K562 (cell line): ENCODE measurements around the gene CLSTN1. TPM values are rescaled to one million over a fixed set of nuclear protein-coding genes. Genes with fewer than 3 reads are reported as not detected.
A peak's percentile ranks its signal among the peaks of the same experiment; 100 is the strongest.

Experiments
- ATAC-seq: fragments of 200-7000 bp; cut with Tn5 transposase; 3 replicates; pipeline ENCODE4 v1.9.1; 2020; ENCODE audit warnings: moderate library complexity
- BruUV-seq: library from RNA; stranded (reverse); fragments of 400-500 nt; replicated peaks from 2 replicates; lab custom pipeline; 2021; lab: Mats Ljungman, UMichigan
- CTCF ChIA-PET: fragments of 300-600 bp; formaldehyde crosslinking; extraction: SDS; loops from one replicate; lab custom pipeline; 2021; ENCODE audit warnings: low intra/inter-chr PET ratio; lab: Yijun Ruan, JAX
- POLR2A ChIA-PET: fragments of 300-600, 350-650 bp; sonication (Branson Sonifier 250); formaldehyde crosslinking; extraction: SDS; loops from one replicate; lab custom pipeline; 2021; ENCODE audit warnings: antibody characterized with exemption, inconsistent platforms; lab: Yijun Ruan, JAX
- DNase-seq, 4 experiments: peaks; one replicate each; pipeline versions ENCODE4 v3.0.0 to v3.0.0-alpha.2; 2011 to 2018; ENCODE audit warnings: low spot score in 3 of 4, mixed read lengths in 3 of 4; ENCODE audit errors: extremely low read depth in 1 of 4
- FAIRE-seq: peaks from 2 replicates; lab custom pipeline; 2011; peaks lifted over from hg19 to GRCh38; lab: Jason Lieb, UNC
- H2AFZ ChIP-seq: 2 replicates; pipeline ENCODE4 v1.6.0; 2011; ENCODE audit warnings: low read depth, low read length, control low read depth, inconsistent platforms
- H3K27ac ChIP-seq: fragments of 200-600 bp; 3 replicates; pipeline ENCODE4 v1.8.0; 2011; ENCODE audit warnings: low read depth, mild to moderate bottlenecking, control low read depth, inconsistent platforms, low read length, moderate library complexity, mixed read lengths; ENCODE audit errors: extremely low read depth
- H3K27me3 ChIP-seq, 2 experiments: fragments of 300-600 bp in 1 of 2; 2 replicates in 1 of 2; 3 replicates in 1 of 2; pipeline versions ENCODE4 v1.6.0 to v1.8.0; 2011; ENCODE audit warnings: inconsistent platforms in 2 of 2, low read length in 2 of 2, mild to moderate bottlenecking in 1 of 2, mixed read lengths in 1 of 2, moderate library complexity in 1 of 2; ENCODE audit not compliant: control insufficient read depth in 2 of 2, insufficient read depth in 2 of 2
- H3K36me3 ChIP-seq: fragments of 300-600 bp; 3 replicates; pipeline ENCODE4 v1.8.0; 2011; ENCODE audit warnings: mild to moderate bottlenecking, low read length, inconsistent platforms; ENCODE audit not compliant: control insufficient read depth, insufficient read depth
- H3K4me1 ChIP-seq, 2 experiments: fragments of 200-600 bp in 1 of 2; replicated peaks in 1 of 2; 2 replicates in 1 of 2; 3 replicates in 1 of 2; pipeline versions ENCODE4 v1.5.1 to v1.8.0; 2011; ENCODE audit warnings: inconsistent platforms in 2 of 2, low read length in 2 of 2, mild to moderate bottlenecking in 1 of 2, mixed read lengths in 1 of 2, moderate library complexity in 1 of 2; ENCODE audit not compliant: control insufficient read depth in 2 of 2, insufficient read depth in 2 of 2
- H3K4me2 ChIP-seq: 2 replicates; pipeline ENCODE4 v1.6.1; 2011; ENCODE audit warnings: low read length, control low read depth, inconsistent platforms, mixed read lengths; ENCODE audit not compliant: insufficient read depth
- H3K4me3 ChIP-seq: fragments of 200-600 bp; sonication (generic), shearing (Covaris generic); 2 replicates; pipeline ENCODE4 v1.5.1; 2016; ENCODE audit warnings: control low read depth, inconsistent platforms
- H3K79me2 ChIP-seq: fragments of 200-600 bp; 3 replicates; pipeline ENCODE4 v1.8.0; 2011; ENCODE audit warnings: low read length, inconsistent platforms; ENCODE audit not compliant: control insufficient read depth, insufficient read depth
- H3K9ac ChIP-seq, 2 experiments: 2 replicates each; pipeline versions ENCODE4 v1.6.0 to v1.6.1; 2011; ENCODE audit warnings: low read depth in 2 of 2, low read length in 2 of 2, control low read depth in 1 of 2, inconsistent platforms in 1 of 2, mild to moderate bottlenecking in 1 of 2, mixed read lengths in 1 of 2; ENCODE audit not compliant: insufficient read depth in 1 of 2
- H3K9me1 ChIP-seq: one replicate; pipeline ENCODE4 v1.6.0; 2011; ENCODE audit warnings: inconsistent platforms, mild to moderate bottlenecking, low read length, moderate library complexity; ENCODE audit not compliant: control insufficient read depth, insufficient read depth
- H3K9me3 ChIP-seq: replicated peaks from 2 replicates; pipeline ENCODE4 v1.5.1; 2011; ENCODE audit warnings: low read depth, low read length, inconsistent platforms; ENCODE audit not compliant: control insufficient read depth, insufficient read depth
- H4K20me1 ChIP-seq: replicated peaks from 2 replicates; pipeline ENCODE4 v1.6.1; 2011; ENCODE audit warnings: low read length, inconsistent platforms, mixed read lengths; ENCODE audit not compliant: control insufficient read depth, insufficient read depth
- WGBS: fragments of 100-300 bp; shearing (Covaris generic); methylation state at CpG from one replicate; pipeline ENCODE4 v1.1.6; 2016; ENCODE audit warnings: low coverage, mixed read lengths; ENCODE audit not compliant: insufficient coverage; ENCODE audit errors: missing lambda C conversion rate; 5-methylcytosine and 5-hydroxymethylcytosine counted together
- in situ Hi-C: fragments of 300-500 bp; cut with MboI; formaldehyde crosslinking; loops from 4 replicates; pipeline ENCODE4 v1.15.0; 2018; ENCODE audit warnings: inconsistent platforms, mixed read lengths
- intact Hi-C: fragments of 100-400 bp; cut with micrococcal nuclease; formaldehyde crosslinking; loops from 2 replicates; pipeline ENCODE4 v1.14.2; 2022
- polyA plus RNA-seq, 8 experiments: library from polyadenylated mRNA; depleted of rRNA in 4 of 8; stranded (reverse) in 5 of 8; unstranded in 3 of 8; fragments of >200 nt; fragmentation: Nextera tagmentation in 2 of 8; fragmentation: Illumina TruSeq in 1 of 8; extraction: Ambion mirVana in 2 of 8; extraction: Trizol in 1 of 8; gene quantifications; 2 replicates each; pipeline versions ENCODE4 v1.2.1 to v1.2.3, GENCODE V29; 2011 to 2014; ENCODE audit warnings: inconsistent platforms in 1 of 8, missing spikeins in 1 of 8
- total RNA-seq, 7 experiments: library from RNA; depleted of rRNA in 6 of 7; stranded (reverse); fragments of >200 nt in 6 of 7; fragmentation: Illumina TruSeq in 2 of 7; extraction: Trizol in 2 of 7; gene quantifications; 2 replicates each; pipeline versions ENCODE4 v1.2.1 to v1.2.3, GENCODE V29; 2011 to 2021; ENCODE audit warnings: low replicate concordance in 1 of 7
- TF ChIP-seq, protein P1 (sequence below): fragments of 450-650 bp; formaldehyde crosslinking; IDR thresholded peaks from 2 replicates; pipeline ENCODE4 v1.4.0; 2022; ENCODE audit warnings: missing genetic modification characterization
- TF ChIP-seq, protein P2 (sequence below): sonication (generic); formaldehyde crosslinking; IDR thresholded peaks from 2 replicates; pipeline ENCODE4 v1.8.1; 2023; ENCODE audit warnings: mild to moderate bottlenecking, missing genetic modification reagents

Gene CLSTN1
- total and polyA plus RNA-seq, 9 of the 15 experiments (the other 6 are each of a cell fraction or from before 2014, with no cell fraction given), result 1.1 to 32.5 (median 13.3) TPM

DNA sequence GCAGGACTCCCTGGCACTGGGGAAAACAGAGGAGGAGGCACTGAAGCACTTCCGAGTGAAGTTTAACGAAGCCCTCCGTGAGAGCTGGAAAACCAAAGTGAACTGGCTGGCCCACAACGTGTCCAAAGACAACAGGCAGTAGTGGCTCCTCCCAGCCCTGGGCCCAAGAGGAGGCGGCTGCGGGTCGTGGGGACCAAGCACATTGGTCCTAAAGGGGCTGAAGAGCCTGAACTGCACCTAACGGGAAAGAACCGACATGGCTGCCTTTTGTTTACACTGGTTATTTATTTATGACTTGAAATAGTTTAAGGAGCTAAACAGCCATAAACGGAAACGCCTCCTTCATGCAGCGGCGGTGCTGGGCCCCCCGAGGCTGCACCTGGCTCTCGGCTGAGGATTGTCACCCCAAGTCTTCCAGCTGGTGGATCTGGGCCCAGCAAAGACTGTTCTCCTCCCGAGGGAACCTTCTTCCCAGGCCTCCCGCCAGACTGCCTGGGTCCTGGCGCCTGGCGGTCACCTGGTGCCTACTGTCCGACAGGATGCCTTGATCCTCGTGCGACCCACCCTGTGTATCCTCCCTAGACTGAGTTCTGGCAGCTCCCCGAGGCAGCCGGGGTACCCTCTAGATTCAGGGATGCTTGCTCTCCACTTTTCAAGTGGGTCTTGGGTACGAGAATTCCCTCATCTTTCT, 96.7 kb downstream of the CLSTN1 start:
- ATAC-seq (no peak), DNase-seq (no peak), FAIRE-seq (no peak)
- H3K79me2 ChIP-seq, result no peaks in the 10 kb centered on the region
- ChIA-PET CTCF (no interaction called here), POLR2A (interaction anchor here (1.1 kb wide), 1 partner anchor 10 kb away, joined by 4 read pairs; no protein-coding TSS in a partner anchor)
- 83% methylated on average over 25 of the region's 25 CpGs for WGBS
- BruUV-seq, result no TSS peak
- intact Hi-C loops (no loop called here), in situ Hi-C loops (no loop called here)
- H3K9me1 ChIP-seq, result peaks cover under 1% of the 10 kb centered on the region
- H3K27me3 ChIP-seq, result no peaks in the 10 kb centered on the region
- no peak overlapping the region for H2AFZ ChIP-seq
- H3K4me3 ChIP-seq, result no peak overlapping the region
- H3K36me3 ChIP-seq, result peaks cover 76% of the 10 kb centered on the region; the same call in 2 of the 3 replicates
- H3K9ac ChIP-seq, result peak overlapping the region in 1 of 2 experiments; percentile 71; a peak in 2 of 4 replicates
- TF ChIP-seq, protein P1, sequence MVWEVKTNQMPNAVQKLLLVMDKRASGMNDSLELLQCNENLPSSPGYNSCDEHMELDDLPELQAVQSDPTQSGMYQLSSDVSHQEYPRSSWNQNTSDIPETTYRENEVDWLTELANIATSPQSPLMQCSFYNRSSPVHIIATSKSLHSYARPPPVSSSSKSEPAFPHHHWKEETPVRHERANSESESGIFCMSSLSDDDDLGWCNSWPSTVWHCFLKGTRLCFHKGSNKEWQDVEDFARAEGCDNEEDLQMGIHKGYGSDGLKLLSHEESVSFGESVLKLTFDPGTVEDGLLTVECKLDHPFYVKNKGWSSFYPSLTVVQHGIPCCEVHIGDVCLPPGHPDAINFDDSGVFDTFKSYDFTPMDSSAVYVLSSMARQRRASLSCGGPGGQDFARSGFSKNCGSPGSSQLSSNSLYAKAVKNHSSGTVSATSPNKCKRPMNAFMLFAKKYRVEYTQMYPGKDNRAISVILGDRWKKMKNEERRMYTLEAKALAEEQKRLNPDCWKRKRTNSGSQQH (CRISPR knock-in tag), result no peak
- TF ChIP-seq, protein P2, sequence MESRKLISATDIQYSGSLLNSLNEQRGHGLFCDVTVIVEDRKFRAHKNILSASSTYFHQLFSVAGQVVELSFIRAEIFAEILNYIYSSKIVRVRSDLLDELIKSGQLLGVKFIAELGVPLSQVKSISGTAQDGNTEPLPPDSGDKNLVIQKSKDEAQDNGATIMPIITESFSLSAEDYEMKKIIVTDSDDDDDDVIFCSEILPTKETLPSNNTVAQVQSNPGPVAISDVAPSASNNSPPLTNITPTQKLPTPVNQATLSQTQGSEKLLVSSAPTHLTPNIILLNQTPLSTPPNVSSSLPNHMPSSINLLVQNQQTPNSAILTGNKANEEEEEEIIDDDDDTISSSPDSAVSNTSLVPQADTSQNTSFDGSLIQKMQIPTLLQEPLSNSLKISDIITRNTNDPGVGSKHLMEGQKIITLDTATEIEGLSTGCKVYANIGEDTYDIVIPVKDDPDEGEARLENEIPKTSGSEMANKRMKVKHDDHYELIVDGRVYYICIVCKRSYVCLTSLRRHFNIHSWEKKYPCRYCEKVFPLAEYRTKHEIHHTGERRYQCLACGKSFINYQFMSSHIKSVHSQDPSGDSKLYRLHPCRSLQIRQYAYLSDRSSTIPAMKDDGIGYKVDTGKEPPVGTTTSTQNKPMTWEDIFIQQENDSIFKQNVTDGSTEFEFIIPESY (CRISPR knock-in tag), result peak; percentile 49; the same call in 1 of the 2 replicates
- no peaks in the 10 kb centered on the region for H3K9me3 ChIP-seq
- H4K20me1 ChIP-seq, result no peaks in the 10 kb centered on the region
- peaks cover 0 to 28% of the 10 kb centered on the region in 2 experiments; a peak in 2 of 5 replicates for H3K4me1 ChIP-seq
- no peak overlapping the region for H3K4me2 ChIP-seq
- H3K27ac ChIP-seq, result no peak overlapping the region
